Gastrocnemius medialis (tissue), 4 donors: ENCODE results near the gene KMT2A.

Source experiments
- CTCF ChIP-seq, 5 experiments: fragments of 450-650 bp in 3 of 5; fragments of 200-600 bp in 2 of 5; sonication (generic) in 2 of 5; IDR thresholded peaks in 4 of 5; conservative IDR thresholded peaks in 1 of 5; 1 replicate in 4 of 5; 2 replicates in 1 of 5; pipeline ENCODE4 v1.5.1; 2016 to 2019; ENCODE audit warnings: antibody characterized with exemption in 5 of 5, mild to moderate bottlenecking in 3 of 5, moderate library complexity in 3 of 5
- POLR2A ChIP-seq, 2 donors: fragments of 450-650 bp; IDR thresholded peaks; one replicate each; pipeline ENCODE4 v1.6.1; 2017; ENCODE audit warnings: antibody characterized with exemption in 2 of 2, mild to moderate bottlenecking in 2 of 2, moderate library complexity in 2 of 2

- TF ChIP-seq CTCF (IDR thresholded peaks at IDR 0.05 in 4 of 5, conservative IDR thresholded peaks at IDR 0.05 in 1 of 5), result no peak
- TF ChIP-seq POLR2A (IDR thresholded peaks at IDR 0.05), result no peak
These were observed 23.4 kb upstream of the KMT2A start for GRCh38 chr11:118412921-118413320.
